Measurements from ENCODE around the gene MIAT. TPM values are rescaled to one million over a fixed set of nuclear protein-coding genes. Genes with fewer than 3 reads are reported as not detected.
A peak's percentile ranks its signal among the peaks of the same experiment; 100 is the strongest.

MIAT gene
- total and polyA plus RNA-seq, 9 of the 15 experiments (the other 6 are each of a cell fraction or from before 2014, with no cell fraction given) = 0.03 to 0.93 (median 0.34) TPM

DNA sequence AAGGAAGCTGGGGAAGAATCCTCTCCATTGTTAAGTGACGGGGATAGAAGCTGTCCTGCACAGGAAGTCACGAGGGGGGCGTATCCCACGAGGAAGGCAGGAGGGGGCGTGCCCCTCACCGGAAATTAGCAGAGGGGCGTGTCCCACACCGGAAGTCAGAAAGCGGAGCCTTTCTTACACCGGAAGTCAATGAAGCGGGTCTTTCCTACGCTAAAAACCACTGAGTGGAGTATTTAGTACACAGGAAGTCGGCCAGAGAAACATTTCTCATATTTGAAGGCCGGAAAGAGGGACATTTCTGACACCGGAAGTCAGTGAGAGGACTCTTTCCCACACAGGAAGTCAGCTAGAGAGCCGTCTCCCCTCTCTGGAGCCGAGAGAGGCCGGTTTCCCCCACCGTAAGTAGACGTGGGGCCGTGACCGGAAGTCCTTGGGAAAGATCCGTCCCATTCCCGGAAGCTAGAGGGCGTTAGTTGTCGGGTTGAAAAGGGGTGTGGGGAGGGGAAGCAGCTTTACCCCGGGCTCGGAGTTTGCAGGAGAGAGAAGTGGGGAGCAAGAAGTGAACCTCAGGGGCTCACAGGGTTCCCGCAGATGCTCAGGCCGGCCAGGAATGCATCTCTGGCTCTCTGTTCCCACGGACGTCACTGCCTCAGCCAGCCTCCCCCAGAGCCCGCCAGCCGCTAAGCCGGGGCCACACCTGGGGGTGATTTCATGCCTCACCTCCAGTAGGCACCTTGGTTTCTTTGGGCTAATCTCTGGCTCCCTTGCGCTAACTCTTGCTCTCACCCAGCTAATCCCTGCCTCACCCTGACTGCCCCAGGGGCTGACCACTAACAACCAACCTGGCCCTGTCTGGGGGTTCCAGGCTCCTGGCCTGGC lies 15.4 kb downstream of the MIAT start (continued):
- TF ChIP-seq, protein P1, sequence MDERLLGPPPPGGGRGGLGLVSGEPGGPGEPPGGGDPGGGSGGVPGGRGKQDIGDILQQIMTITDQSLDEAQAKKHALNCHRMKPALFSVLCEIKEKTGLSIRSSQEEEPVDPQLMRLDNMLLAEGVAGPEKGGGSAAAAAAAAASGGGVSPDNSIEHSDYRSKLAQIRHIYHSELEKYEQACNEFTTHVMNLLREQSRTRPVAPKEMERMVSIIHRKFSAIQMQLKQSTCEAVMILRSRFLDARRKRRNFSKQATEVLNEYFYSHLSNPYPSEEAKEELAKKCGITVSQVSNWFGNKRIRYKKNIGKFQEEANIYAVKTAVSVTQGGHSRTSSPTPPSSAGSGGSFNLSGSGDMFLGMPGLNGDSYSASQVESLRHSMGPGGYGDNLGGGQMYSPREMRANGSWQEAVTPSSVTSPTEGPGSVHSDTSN (CRISPR knock-in tag; IDR thresholded peaks at IDR 0.05; ENCODE audit: low read depth) = no peak
- TF ChIP-seq, protein P1 (tag; conservative IDR thresholded peaks at IDR 0.05; ENCODE audit: low read depth) = no peak
- no peak for TF ChIP-seq HDAC6 (IDR thresholded peaks at IDR 0.05; ENCODE audit: low read depth, low read length)
- TF ChIP-seq CCAR2 (IDR thresholded peaks at IDR 0.05; ENCODE audit: low read depth, low read length) = no peak
- TF ChIP-seq CHD4 (IDR thresholded peaks at IDR 0.05; ENCODE audit: insufficient read depth, insufficient replicate concordance, low read depth, low read length, poor library complexity, severe bottlenecking) = no peak
- peak; percentile 55; the same call in 1 of the 2 replicates for TF ChIP-seq NR2C1 (IDR thresholded peaks at IDR 0.05)
- 0 out of 2 replicates have a peak, but pooled peaks have one; percentile 34 for TF ChIP-seq NR2C1 (tag; IDR thresholded peaks at IDR 0.05)
- TF ChIP-seq CSDE1 (IDR thresholded peaks at IDR 0.05) = no peak
- no peak for TF ChIP-seq PTTG1 (tag; IDR thresholded peaks at IDR 0.05; ENCODE audit: low read depth)
- peak; percentile 78 for TF ChIP-seq HNRNPLL (IDR thresholded peaks at IDR 0.05; ENCODE audit: low read depth, low read length, poor library complexity, severe bottlenecking)
- TF ChIP-seq CBX5 (IDR thresholded peaks at IDR 0.05; ENCODE audit: borderline replicate concordance, low read depth) = no peak
- TF ChIP-seq GTF2F1 (IDR thresholded peaks at IDR 0.05; ENCODE audit: low read depth, low read length) = no peak
- TF ChIP-seq, protein P2, sequence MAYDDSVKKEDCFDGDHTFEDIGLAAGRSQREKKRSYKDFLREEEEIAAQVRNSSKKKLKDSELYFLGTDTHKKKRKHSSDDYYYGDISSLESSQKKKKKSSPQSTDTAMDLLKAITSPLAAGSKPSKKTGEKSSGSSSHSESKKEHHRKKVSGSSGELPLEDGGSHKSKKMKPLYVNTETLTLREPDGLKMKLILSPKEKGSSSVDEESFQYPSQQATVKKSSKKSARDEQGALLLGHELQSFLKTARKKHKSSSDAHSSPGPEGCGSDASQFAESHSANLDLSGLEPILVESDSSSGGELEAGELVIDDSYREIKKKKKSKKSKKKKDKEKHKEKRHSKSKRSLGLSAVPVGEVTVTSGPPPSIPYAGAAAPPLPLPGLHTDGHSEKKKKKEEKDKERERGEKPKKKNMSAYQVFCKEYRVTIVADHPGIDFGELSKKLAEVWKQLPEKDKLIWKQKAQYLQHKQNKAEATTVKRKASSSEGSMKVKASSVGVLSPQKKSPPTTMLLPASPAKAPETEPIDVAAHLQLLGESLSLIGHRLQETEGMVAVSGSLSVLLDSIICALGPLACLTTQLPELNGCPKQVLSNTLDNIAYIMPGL (CRISPR knock-in tag; IDR thresholded peaks at IDR 0.05) = no peak
- TF ChIP-seq FOXK1 (CRISPR knock-in tag; IDR thresholded peaks at IDR 0.05; ENCODE audit: borderline replicate concordance) = no peak
- TF ChIP-seq JUND (IDR thresholded peaks at IDR 0.05; ENCODE audit: borderline replicate concordance, low read depth, low read length) = 0 out of 2 replicates have a peak, but pooled peaks have one; percentile 14
- TF ChIP-seq JUND (tag; IDR thresholded peaks at IDR 0.05; ENCODE audit: borderline replicate concordance, low read depth, low read length) = no peak; the same call in 2 of the 3 replicates
- peak in 1 of 2 experiments; percentile 26; a peak in 1 of 4 replicates for TF ChIP-seq SRF (CRISPR knock-in tag; IDR thresholded peaks at IDR 0.05)
